H1 (cell line): ENCODE results near the gene DRC7. TPM values are rescaled to one million over a fixed set of nuclear protein-coding genes. Genes with fewer than 3 reads are reported as not detected.

ENCODE experiments used
- BRCA1 ChIP-seq: IDR thresholded peaks from 2 replicates; pipeline ENCODE4 v1.6.1; 2012; ENCODE audit warnings: low read depth, low read length, improper control_type of control experiment
- KDM5A ChIP-seq: fragments of 200-600 bp; IDR thresholded peaks from 2 replicates; pipeline ENCODE4 v1.7.1; 2012; ENCODE audit warnings: mild to moderate bottlenecking, low read length, inconsistent platforms, mixed read lengths
- RFX5 ChIP-seq: IDR thresholded peaks from 2 replicates; pipeline ENCODE4 v1.6.1; 2011; ENCODE audit warnings: low read depth, low read length, improper control_type of control experiment, borderline replicate concordance
- RNF2 ChIP-seq: fragments of 200-900, 300-1000 bp; sonication (generic); IDR thresholded peaks from 2 replicates; pipeline ENCODE4 v1.7.1; 2016; ENCODE audit warnings: borderline replicate concordance, low read depth, mild to moderate bottlenecking, antibody characterized with exemption, low read length; ENCODE audit not compliant: poor library complexity, severe bottlenecking; ENCODE audit errors: missing control alignments
- polyA plus RNA-seq, 7 experiments: library from polyadenylated mRNA; depleted of rRNA in 3 of 7; stranded (reverse) in 5 of 7; unstranded in 2 of 7; fragments of >200 nt in 5 of 7; fragments of 200-250 nt in 2 of 7; gene quantifications; 1 replicate in 5 of 7; 2 replicates in 1 of 7; 4 replicates in 1 of 7; pipeline versions ENCODE4 v1.2.1 to v1.2.3, GENCODE V29; 2011 to 2013; ENCODE audit warnings: missing spikeins in 2 of 7, mixed read lengths in 2 of 7
- total RNA-seq: library from RNA; stranded (reverse); fragmentation: NEBNext Ultra II Directional; extraction: Animal tissue kit (Norgen Biotek cat#: 25700); gene quantifications from 2 replicates; pipeline ENCODE4 v1.2.1, GENCODE V29; 2021
- TF ChIP-seq, protein P1 (sequence below): fragments of 300-600 bp; sonication (generic); IDR thresholded peaks from 2 replicates; pipeline ENCODE4 v1.7.1; 2012; ENCODE audit warnings: low read length, moderate library complexity, mild to moderate bottlenecking, inconsistent platforms; ENCODE audit not compliant: insufficient replicate concordance
- TF ChIP-seq, protein P2 (sequence below), 3 experiments: IDR thresholded peaks; 1 replicate in 2 of 3; 2 replicates in 1 of 3; pipeline versions ENCODE4 v1.5.1 to v1.6.1; 2011; ENCODE audit warnings: low read length in 3 of 3, mild to moderate bottlenecking in 3 of 3, inconsistent platforms in 2 of 3, low read depth in 1 of 3, moderate library complexity in 1 of 3; ENCODE audit not compliant: insufficient read depth in 1 of 3; ENCODE audit errors: control extremely low read depth in 1 of 3

The DRC7 gene
- total and polyA plus RNA-seq, 2 of the 8 experiments (the other 6 are each of a cell fraction or from before 2014, with no cell fraction given), result 0.14 TPM; not detected in 1

DNA sequence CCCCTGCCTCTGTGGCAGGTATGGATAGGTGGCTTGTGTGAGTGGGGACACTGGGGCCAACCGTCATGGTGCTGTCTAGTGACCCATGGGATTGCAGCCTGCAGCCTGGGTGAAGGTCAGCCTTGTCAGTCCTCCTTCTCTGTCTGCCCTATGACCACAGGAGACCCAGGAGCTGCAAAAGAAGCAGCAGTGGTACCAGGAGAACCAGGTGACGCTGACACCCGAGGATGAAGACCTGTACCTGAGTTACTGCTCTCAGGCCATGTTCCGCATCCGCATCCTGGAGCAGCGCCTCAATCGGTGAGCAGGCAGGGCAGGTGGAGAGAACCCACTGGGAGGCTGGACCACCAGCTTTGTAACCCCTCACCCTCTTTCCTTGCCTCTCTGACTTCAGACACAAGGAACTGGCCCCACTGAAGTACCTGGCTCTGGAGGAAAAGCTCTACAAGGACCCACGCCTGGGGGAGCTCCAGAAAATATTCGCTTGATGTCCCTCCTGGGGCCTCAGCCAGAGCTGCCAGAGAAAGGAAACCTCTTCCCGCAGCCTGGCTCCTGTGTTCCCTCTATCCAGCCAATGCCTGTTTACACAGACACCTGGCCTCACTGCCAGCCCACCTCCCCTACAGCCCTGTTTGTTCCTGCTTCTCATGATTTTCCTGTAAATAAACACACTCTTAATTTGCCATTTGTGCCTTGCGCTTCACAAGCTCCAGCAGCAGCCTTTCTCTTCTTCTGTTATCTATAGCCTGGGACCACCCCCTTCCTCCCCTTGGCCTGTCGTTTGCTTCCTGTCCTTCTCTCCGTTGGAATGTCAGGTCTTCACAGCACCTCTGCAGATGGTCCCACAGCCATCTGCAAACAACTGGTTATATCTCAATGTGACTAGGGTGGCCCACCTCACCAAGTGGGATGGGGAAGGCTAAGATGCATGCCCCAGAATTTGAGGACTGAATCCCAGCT lies 36.4 kb downstream of the DRC7 start (continued):
- TF ChIP-seq, protein P1, sequence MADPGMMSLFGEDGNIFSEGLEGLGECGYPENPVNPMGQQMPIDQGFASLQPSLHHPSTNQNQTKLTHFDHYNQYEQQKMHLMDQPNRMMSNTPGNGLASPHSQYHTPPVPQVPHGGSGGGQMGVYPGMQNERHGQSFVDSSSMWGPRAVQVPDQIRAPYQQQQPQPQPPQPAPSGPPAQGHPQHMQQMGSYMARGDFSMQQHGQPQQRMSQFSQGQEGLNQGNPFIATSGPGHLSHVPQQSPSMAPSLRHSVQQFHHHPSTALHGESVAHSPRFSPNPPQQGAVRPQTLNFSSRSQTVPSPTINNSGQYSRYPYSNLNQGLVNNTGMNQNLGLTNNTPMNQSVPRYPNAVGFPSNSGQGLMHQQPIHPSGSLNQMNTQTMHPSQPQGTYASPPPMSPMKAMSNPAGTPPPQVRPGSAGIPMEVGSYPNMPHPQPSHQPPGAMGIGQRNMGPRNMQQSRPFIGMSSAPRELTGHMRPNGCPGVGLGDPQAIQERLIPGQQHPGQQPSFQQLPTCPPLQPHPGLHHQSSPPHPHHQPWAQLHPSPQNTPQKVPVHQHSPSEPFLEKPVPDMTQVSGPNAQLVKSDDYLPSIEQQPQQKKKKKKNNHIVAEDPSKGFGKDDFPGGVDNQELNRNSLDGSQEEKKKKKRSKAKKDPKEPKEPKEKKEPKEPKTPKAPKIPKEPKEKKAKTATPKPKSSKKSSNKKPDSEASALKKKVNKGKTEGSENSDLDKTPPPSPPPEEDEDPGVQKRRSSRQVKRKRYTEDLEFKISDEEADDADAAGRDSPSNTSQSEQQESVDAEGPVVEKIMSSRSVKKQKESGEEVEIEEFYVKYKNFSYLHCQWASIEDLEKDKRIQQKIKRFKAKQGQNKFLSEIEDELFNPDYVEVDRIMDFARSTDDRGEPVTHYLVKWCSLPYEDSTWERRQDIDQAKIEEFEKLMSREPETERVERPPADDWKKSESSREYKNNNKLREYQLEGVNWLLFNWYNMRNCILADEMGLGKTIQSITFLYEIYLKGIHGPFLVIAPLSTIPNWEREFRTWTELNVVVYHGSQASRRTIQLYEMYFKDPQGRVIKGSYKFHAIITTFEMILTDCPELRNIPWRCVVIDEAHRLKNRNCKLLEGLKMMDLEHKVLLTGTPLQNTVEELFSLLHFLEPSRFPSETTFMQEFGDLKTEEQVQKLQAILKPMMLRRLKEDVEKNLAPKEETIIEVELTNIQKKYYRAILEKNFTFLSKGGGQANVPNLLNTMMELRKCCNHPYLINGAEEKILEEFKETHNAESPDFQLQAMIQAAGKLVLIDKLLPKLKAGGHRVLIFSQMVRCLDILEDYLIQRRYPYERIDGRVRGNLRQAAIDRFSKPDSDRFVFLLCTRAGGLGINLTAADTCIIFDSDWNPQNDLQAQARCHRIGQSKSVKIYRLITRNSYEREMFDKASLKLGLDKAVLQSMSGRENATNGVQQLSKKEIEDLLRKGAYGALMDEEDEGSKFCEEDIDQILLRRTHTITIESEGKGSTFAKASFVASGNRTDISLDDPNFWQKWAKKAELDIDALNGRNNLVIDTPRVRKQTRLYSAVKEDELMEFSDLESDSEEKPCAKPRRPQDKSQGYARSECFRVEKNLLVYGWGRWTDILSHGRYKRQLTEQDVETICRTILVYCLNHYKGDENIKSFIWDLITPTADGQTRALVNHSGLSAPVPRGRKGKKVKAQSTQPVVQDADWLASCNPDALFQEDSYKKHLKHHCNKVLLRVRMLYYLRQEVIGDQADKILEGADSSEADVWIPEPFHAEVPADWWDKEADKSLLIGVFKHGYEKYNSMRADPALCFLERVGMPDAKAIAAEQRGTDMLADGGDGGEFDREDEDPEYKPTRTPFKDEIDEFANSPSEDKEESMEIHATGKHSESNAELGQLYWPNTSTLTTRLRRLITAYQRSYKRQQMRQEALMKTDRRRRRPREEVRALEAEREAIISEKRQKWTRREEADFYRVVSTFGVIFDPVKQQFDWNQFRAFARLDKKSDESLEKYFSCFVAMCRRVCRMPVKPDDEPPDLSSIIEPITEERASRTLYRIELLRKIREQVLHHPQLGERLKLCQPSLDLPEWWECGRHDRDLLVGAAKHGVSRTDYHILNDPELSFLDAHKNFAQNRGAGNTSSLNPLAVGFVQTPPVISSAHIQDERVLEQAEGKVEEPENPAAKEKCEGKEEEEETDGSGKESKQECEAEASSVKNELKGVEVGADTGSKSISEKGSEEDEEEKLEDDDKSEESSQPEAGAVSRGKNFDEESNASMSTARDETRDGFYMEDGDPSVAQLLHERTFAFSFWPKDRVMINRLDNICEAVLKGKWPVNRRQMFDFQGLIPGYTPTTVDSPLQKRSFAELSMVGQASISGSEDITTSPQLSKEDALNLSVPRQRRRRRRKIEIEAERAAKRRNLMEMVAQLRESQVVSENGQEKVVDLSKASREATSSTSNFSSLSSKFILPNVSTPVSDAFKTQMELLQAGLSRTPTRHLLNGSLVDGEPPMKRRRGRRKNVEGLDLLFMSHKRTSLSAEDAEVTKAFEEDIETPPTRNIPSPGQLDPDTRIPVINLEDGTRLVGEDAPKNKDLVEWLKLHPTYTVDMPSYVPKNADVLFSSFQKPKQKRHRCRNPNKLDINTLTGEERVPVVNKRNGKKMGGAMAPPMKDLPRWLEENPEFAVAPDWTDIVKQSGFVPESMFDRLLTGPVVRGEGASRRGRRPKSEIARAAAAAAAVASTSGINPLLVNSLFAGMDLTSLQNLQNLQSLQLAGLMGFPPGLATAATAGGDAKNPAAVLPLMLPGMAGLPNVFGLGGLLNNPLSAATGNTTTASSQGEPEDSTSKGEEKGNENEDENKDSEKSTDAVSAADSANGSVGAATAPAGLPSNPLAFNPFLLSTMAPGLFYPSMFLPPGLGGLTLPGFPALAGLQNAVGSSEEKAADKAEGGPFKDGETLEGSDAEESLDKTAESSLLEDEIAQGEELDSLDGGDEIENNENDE, result no peak
- TF ChIP-seq KDM5A, result no peak
- TF ChIP-seq RFX5, result no peak
- TF ChIP-seq, protein P2, sequence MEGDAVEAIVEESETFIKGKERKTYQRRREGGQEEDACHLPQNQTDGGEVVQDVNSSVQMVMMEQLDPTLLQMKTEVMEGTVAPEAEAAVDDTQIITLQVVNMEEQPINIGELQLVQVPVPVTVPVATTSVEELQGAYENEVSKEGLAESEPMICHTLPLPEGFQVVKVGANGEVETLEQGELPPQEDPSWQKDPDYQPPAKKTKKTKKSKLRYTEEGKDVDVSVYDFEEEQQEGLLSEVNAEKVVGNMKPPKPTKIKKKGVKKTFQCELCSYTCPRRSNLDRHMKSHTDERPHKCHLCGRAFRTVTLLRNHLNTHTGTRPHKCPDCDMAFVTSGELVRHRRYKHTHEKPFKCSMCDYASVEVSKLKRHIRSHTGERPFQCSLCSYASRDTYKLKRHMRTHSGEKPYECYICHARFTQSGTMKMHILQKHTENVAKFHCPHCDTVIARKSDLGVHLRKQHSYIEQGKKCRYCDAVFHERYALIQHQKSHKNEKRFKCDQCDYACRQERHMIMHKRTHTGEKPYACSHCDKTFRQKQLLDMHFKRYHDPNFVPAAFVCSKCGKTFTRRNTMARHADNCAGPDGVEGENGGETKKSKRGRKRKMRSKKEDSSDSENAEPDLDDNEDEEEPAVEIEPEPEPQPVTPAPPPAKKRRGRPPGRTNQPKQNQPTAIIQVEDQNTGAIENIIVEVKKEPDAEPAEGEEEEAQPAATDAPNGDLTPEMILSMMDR (IDR thresholded peaks at IDR 0.05; ENCODE audit: control extremely low read depth in 1 of 3, insufficient read depth in 1 of 3, low read depth in 1 of 3, low read length in 3 of 3), result no peak
- no peak for TF ChIP-seq RNF2
- no peak for TF ChIP-seq BRCA1
